ENCODE data around the gene EPHA5. TPM values are rescaled to one million over a fixed set of nuclear protein-coding genes. Genes with fewer than 3 reads are reported as not detected.

EPHA5 gene
- total and polyA plus RNA-seq, 9 of the 15 experiments (the other 6 are each of a cell fraction or from before 2014, with no cell fraction given): 0.04 TPM; not detected in 8

DNA sequence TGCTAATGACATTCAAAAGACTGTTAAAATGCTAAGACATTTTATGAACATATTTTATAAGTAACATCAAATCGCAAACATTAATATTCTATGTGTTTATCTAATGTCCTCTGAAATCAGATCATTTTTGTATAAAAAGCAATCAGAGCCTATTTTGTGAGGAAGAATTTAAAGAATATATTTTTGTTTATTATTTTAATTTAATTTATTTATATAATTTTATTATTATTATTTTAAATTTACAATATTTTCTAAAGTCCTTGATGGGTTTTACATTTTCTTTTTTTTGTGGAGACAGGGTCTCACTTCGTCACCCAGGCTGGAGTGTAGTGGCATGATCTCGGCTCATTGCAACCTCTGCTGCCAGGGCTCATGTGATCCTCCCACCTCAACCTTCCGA is 262.8 kb downstream of the EPHA5 start:
- intact Hi-C loops (cut with micrococcal nuclease): no loop called here
- no peak overlapping the region for H2AFZ ChIP-seq (ENCODE audit: low read depth, low read length)
- BruUV-seq (replicated peaks): no TSS peak
- no peaks in the 10 kb centered on the region for H3K79me2 ChIP-seq (ENCODE audit: control insufficient read depth, insufficient read depth, low read length)
- 0% methylated on average over 4 of the region's 4 CpGs for WGBS (ENCODE audit: insufficient coverage, low coverage, missing lambda C conversion rate)
- no peaks in the 10 kb centered on the region for H3K9me3 ChIP-seq (replicated peaks; ENCODE audit: control insufficient read depth, insufficient read depth, low read depth, low read length)
- H3K4me1 ChIP-seq (replicated peaks in 1 of 2; ENCODE audit: control insufficient read depth in 2 of 2, insufficient read depth in 2 of 2, low read length in 2 of 2): no peaks in the 10 kb centered on the region
- TF ChIP-seq ZFX (CRISPR knock-in tag; IDR thresholded peaks at IDR 0.05): no peak
- no peak for TF ChIP-seq TEAD4 (IDR thresholded peaks at IDR 0.05; ENCODE audit: low read length)
- no peak for TF ChIP-seq TEAD4 (CRISPR knock-in tag; IDR thresholded peaks at IDR 0.05; ENCODE audit: borderline replicate concordance)
- TF ChIP-seq, protein P1, sequence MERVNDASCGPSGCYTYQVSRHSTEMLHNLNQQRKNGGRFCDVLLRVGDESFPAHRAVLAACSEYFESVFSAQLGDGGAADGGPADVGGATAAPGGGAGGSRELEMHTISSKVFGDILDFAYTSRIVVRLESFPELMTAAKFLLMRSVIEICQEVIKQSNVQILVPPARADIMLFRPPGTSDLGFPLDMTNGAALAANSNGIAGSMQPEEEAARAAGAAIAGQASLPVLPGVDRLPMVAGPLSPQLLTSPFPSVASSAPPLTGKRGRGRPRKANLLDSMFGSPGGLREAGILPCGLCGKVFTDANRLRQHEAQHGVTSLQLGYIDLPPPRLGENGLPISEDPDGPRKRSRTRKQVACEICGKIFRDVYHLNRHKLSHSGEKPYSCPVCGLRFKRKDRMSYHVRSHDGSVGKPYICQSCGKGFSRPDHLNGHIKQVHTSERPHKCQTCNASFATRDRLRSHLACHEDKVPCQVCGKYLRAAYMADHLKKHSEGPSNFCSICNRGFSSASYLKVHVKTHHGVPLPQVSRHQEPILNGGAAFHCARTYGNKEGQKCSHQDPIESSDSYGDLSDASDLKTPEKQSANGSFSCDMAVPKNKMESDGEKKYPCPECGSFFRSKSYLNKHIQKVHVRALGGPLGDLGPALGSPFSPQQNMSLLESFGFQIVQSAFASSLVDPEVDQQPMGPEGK (CRISPR knock-in tag; IDR thresholded peaks at IDR 0.05; ENCODE audit: borderline replicate concordance): no peak
- no peak for TF ChIP-seq NFIC (IDR thresholded peaks at IDR 0.05)
- no peak for TF ChIP-seq PTRF (tag; IDR thresholded peaks at IDR 0.05)
- no peak for TF ChIP-seq BCOR (IDR thresholded peaks at IDR 0.05)
- TF ChIP-seq, protein P2, sequence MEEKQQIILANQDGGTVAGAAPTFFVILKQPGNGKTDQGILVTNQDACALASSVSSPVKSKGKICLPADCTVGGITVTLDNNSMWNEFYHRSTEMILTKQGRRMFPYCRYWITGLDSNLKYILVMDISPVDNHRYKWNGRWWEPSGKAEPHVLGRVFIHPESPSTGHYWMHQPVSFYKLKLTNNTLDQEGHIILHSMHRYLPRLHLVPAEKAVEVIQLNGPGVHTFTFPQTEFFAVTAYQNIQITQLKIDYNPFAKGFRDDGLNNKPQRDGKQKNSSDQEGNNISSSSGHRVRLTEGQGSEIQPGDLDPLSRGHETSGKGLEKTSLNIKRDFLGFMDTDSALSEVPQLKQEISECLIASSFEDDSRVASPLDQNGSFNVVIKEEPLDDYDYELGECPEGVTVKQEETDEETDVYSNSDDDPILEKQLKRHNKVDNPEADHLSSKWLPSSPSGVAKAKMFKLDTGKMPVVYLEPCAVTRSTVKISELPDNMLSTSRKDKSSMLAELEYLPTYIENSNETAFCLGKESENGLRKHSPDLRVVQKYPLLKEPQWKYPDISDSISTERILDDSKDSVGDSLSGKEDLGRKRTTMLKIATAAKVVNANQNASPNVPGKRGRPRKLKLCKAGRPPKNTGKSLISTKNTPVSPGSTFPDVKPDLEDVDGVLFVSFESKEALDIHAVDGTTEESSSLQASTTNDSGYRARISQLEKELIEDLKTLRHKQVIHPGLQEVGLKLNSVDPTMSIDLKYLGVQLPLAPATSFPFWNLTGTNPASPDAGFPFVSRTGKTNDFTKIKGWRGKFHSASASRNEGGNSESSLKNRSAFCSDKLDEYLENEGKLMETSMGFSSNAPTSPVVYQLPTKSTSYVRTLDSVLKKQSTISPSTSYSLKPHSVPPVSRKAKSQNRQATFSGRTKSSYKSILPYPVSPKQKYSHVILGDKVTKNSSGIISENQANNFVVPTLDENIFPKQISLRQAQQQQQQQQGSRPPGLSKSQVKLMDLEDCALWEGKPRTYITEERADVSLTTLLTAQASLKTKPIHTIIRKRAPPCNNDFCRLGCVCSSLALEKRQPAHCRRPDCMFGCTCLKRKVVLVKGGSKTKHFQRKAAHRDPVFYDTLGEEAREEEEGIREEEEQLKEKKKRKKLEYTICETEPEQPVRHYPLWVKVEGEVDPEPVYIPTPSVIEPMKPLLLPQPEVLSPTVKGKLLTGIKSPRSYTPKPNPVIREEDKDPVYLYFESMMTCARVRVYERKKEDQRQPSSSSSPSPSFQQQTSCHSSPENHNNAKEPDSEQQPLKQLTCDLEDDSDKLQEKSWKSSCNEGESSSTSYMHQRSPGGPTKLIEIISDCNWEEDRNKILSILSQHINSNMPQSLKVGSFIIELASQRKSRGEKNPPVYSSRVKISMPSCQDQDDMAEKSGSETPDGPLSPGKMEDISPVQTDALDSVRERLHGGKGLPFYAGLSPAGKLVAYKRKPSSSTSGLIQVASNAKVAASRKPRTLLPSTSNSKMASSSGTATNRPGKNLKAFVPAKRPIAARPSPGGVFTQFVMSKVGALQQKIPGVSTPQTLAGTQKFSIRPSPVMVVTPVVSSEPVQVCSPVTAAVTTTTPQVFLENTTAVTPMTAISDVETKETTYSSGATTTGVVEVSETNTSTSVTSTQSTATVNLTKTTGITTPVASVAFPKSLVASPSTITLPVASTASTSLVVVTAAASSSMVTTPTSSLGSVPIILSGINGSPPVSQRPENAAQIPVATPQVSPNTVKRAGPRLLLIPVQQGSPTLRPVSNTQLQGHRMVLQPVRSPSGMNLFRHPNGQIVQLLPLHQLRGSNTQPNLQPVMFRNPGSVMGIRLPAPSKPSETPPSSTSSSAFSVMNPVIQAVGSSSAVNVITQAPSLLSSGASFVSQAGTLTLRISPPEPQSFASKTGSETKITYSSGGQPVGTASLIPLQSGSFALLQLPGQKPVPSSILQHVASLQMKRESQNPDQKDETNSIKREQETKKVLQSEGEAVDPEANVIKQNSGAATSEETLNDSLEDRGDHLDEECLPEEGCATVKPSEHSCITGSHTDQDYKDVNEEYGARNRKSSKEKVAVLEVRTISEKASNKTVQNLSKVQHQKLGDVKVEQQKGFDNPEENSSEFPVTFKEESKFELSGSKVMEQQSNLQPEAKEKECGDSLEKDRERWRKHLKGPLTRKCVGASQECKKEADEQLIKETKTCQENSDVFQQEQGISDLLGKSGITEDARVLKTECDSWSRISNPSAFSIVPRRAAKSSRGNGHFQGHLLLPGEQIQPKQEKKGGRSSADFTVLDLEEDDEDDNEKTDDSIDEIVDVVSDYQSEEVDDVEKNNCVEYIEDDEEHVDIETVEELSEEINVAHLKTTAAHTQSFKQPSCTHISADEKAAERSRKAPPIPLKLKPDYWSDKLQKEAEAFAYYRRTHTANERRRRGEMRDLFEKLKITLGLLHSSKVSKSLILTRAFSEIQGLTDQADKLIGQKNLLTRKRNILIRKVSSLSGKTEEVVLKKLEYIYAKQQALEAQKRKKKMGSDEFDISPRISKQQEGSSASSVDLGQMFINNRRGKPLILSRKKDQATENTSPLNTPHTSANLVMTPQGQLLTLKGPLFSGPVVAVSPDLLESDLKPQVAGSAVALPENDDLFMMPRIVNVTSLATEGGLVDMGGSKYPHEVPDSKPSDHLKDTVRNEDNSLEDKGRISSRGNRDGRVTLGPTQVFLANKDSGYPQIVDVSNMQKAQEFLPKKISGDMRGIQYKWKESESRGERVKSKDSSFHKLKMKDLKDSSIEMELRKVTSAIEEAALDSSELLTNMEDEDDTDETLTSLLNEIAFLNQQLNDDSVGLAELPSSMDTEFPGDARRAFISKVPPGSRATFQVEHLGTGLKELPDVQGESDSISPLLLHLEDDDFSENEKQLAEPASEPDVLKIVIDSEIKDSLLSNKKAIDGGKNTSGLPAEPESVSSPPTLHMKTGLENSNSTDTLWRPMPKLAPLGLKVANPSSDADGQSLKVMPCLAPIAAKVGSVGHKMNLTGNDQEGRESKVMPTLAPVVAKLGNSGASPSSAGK (IDR thresholded peaks at IDR 0.05): no peak
- TF ChIP-seq NBN (IDR thresholded peaks at IDR 0.05; ENCODE audit: low read depth): no peak
- TF ChIP-seq, protein P3, sequence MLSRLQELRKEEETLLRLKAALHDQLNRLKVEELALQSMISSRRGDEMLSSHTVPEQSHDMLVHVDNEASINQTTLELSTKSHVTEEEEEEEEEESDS (CRISPR knock-in tag; IDR thresholded peaks at IDR 0.05): no peak
- H3K4me2 ChIP-seq (ENCODE audit: insufficient read depth, low read length): no peak overlapping the region
- no peaks in the 10 kb centered on the region for H3K9me1 ChIP-seq (ENCODE audit: control insufficient read depth, insufficient read depth, low read length)
- DNase-seq (ENCODE audit: extremely low read depth in 1 of 4, low spot score in 3 of 4) (no peak), FAIRE-seq (no peak), ATAC-seq (no peak)
- H3K27ac ChIP-seq (ENCODE audit: extremely low read depth, low read depth, low read length): no peak overlapping the region
- no peaks in the 10 kb centered on the region for H3K27me3 ChIP-seq (ENCODE audit: control insufficient read depth in 2 of 2, insufficient read depth in 2 of 2, low read length in 2 of 2)
- H3K9ac ChIP-seq (ENCODE audit: insufficient read depth in 1 of 2, low read depth in 2 of 2, low read length in 2 of 2): no peak overlapping the region
- H4K20me1 ChIP-seq (replicated peaks; ENCODE audit: control insufficient read depth, insufficient read depth, low read length): no peaks in the 10 kb centered on the region
- CTCF ChIA-PET (ENCODE audit: low intra/inter-chr PET ratio): no interaction called here
- no peak overlapping the region for H3K4me3 ChIP-seq
- H3K36me3 ChIP-seq (ENCODE audit: control insufficient read depth, insufficient read depth, low read length): no peaks in the 10 kb centered on the region
- POLR2A ChIA-PET: no interaction called here
- in situ Hi-C loops (cut with MboI): no loop called here

Data from K562 (cell line).